Epithelial cell of proximal tubule (primary cell): ENCODE results near the gene ZNF436. TPM values are rescaled to one million over a fixed set of nuclear protein-coding genes. Genes with fewer than 3 reads are reported as not detected.

ENCODE experiments used
- DNase-seq: peaks from one replicate; pipeline ENCODE4 v3.0.0-alpha.2; 2011; ENCODE audit warnings: low read depth
- H3K4me3 ChIP-seq: 2 replicates; pipeline ENCODE4 v1.5.1; 2011; ENCODE audit warnings: low read depth, mild to moderate bottlenecking, low read length
- CTCF ChIP-seq: conservative IDR thresholded peaks from 2 replicates; pipeline ENCODE4 v1.5.1; 2012; ENCODE audit warnings: low read depth, mild to moderate bottlenecking, low read length
- total RNA-seq: library from RNA; depleted of rRNA; stranded (reverse); fragments of >200 nt; gene quantifications from 2 replicates; pipeline ENCODE4 v1.2.3, GENCODE V29; 2015

Gene ZNF436
- total RNA-seq, 1 donor from 2014 or later, result 8.0 TPM

- DNase-seq, result no peak
- TF ChIP-seq CTCF, result no peak
- no peak overlapping the region for H3K4me3 ChIP-seq
Observed at GRCh38 chr1:23399229-23399628, 29.6 kb upstream of the ZNF436 start.

GRCh38 chr1:23397908-23398307, 28.3 kb upstream of the ZNF436 start:
- DNase-seq, result no peak
- no peak for TF ChIP-seq CTCF
- no peak overlapping the region for H3K4me3 ChIP-seq

DNA sequence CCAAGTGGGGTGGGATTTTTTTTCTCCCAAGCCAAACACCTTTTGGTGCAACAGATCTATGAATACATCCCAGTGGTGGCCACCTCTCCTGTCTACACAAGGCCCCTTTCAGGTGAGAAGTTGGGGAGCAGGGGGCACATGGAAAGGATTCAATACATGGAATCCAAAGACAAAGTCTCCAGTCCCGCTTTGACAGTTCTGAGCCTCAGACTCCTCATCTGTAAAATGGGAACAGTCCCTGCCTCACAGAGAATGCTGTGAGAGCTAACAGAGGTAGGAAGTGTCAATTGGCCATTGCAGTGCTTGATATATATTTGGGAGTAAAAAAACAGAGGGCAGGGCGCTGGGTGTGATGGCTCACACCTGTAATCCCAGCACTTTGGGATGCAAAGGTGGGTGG, 26.7 kb upstream of the ZNF436 start:
- DNase-seq, result no peak
- no peak overlapping the region for H3K4me3 ChIP-seq
- no peak for TF ChIP-seq CTCF

DNA sequence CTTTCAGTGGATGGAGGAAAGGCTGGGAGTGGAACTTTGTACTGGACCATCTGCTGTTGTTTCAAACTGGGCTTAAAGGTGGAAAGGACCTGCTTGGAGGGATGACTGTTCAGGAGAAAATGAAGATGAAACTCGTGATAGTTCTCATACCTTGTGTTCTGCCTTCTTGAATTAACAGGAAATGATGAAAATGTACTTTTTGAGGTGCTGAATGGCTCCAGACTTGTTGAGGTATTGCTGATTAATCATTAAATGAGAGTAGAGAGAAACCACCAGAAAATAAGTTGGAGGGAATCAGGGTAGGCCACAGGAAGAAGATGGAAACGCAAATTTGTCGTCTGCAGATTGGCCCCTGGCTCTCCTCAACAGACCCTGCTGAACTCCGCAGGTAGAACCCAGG, 26.2 kb upstream of the ZNF436 start:
- H3K4me3 ChIP-seq, result no peak overlapping the region

GRCh38 chr1:23395154-23395724, 25.6 kb upstream of the ZNF436 start:
- H3K4me3 ChIP-seq, result no peak overlapping the region
- DNase-seq, result no peak
- no peak for TF ChIP-seq CTCF

More for the DNA sequence above, 26.2 kb upstream of the ZNF436 start:
- no peak for TF ChIP-seq CTCF
- no peak for DNase-seq

DNA sequence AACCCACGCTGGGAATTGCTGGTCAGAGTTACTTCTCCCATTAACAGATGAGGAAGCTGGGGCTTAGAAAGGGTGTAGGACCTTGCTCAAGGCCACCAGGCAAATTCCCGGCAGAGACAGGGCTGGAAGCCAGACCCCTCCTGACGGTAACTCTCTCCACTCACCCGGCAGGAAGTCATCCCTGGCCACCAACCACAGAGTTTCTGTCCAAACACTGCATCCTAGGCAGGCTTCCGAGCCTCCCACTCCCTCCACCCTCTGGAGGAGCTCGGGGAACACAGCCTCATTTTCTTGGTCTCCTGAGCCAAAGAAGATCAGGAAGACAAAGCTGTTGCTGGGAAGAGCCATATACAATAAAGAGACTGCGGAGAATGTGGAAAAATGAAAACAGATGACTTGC, 25.0 kb upstream of the ZNF436 start:
- H3K4me3 ChIP-seq, result no peak overlapping the region
- no peak for TF ChIP-seq CTCF
- no peak for DNase-seq

DNA sequence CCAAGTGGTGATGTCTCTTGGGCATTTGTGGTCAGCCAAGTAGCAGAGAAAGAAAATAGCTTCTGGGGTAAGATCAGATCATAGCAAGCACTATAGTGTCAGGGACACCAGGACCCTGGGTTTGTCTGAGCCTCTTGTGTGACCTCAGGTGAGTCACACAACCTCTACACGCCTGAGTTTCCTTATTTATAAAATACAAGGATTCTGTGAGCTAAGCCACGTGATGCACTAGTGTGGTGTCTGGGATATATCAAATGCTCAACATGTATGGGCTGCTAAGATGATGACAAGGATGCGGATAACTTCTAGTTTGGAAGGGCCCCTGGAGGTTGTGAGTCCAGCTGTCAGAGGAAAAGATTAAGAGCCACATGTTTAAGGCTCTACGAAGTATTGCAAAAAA, 24.5 kb upstream of the ZNF436 start:
- no peak overlapping the region for H3K4me3 ChIP-seq
- TF ChIP-seq CTCF, result no peak
- DNase-seq, result no peak
